Measurements from ENCODE around the gene NCAM2.

NCAM2 gene

DNA sequence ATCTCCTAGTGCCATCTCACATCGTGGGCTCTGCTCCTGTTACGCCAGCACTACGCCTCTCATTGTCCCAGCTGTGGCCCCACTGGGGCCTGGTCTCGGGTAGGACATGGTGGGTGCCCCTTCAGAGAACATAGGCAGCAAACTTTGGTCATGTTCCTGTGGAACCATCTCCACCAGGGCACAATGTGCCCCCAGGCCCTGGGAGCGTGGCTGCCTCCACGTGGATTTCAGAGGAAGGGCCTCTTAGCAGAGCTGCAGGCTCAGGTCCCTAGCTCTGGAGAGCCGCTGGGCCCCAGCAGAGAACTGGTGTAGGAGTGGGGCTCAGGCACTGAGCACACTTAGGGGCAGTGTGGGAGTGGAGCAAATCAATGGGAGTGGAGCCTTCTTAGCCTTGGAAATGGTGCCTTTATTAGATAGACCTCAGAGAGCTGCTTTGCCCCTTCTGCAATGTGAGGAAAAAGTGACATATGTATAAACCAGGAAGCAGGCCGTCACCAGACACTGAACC is 460.0 kb downstream of the NCAM2 start:
- DNase-seq (ENCODE audit: low read depth), result no peak

GRCh38 chr21:21460979-21461378 is 462.8 kb downstream of the NCAM2 start:
- no peak for DNase-seq (ENCODE audit: low read depth)

- DNase-seq (ENCODE audit: low read depth), result no peak
Measured at GRCh38 chr21:21463456-21463855, 465.2 kb downstream of the NCAM2 start.

DNA sequence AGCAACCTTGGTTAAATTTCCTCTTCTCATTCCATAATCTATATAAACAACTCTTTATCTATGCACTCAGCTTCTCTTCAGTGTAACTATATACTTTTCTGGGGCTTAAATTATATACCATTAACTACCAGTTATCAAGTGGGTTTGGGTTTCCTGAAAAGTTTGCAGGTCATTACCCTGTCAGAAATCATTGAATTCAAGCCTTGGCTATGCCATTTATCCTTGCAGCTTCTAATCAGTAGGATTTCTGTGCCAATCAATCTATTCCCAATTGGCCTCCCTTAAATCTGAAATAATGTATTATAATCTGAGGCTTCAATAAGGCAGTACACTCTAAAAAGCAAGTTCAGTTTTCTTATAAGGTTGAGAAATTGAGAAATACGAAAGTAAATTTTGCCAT is 466.5 kb downstream of the NCAM2 start:
- DNase-seq (ENCODE audit: low read depth), result no peak

DNA sequence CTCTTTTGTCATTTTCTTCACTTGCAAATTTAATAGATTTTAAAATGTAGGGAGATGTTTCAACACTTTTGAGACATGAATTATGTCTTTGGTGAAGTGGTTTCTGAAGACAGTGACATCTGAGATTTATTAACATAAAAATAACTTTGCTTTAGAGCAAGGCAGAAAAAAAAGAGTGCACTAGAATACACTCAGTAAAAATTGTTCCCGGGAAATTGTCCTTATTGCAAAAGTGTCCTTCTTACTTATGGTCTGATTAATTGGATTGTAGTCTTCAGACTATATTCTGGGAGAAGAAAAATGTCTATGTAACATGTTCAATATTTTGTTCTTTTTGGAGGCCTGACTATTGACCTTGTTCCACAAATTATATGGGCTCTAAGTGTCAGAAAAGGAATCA is 468.5 kb downstream of the NCAM2 start:
- DNase-seq (ENCODE audit: low read depth), result no peak

DNA sequence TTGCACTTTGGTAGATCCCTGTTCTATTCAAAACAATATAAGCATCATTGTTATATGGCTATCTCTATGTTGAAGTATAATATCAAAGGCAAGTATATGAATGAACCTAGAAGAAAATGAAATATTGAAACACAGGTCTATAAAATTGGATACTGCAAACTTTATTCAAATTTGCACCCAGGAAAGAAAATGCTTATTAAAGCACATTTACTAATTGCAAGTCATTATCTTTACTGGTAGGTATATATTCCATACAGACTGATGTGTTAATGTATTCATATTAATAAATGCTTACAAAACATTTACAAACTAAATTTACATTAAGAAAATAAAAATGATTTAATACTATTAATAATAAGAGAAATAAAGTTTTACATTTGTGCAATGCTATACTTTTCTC is 469.8 kb downstream of the NCAM2 start:
- DNase-seq (ENCODE audit: low read depth), result no peak

DNA sequence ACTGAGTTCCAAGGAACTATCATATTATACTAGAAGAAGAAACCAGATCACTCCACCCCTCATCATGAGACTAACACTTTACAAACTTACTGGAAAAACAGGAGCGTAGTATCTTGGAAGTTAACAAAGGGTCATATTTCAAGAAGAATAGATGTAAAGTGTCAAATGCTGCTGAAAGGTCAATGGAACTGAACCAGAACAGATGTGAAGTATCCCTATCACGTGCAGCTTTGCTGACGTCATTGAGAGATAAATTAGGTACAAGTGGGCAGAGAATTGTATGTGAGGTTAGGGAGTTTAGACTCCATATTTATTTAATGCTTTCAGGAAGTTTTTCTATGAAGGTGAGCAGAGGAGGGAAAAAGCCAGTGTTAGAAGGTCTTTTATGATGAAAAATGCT is 483.0 kb downstream of the NCAM2 start:
- no peak for DNase-seq (ENCODE audit: low read depth)

GRCh38 chr21:21508859-21509258 is 510.6 kb downstream of the NCAM2 start:
- no peak for DNase-seq (ENCODE audit: low read depth)

DNA sequence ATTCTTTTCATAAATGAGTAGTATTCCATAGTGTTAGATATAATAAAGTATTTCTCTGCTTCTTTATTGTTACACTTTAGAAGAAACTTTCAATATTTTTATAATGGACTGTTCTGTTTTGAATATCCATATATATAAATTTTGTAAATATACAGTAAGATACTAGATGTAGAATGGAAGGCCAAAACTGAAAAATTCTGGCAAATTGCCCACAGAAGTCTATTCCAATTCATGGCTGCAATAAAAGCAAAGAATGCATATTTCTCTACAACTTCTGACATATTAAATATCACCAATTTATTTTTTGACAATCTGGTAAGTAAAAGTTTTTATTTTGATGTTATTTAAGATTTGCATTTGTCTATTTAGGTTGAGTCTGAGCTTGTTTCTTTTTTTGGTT is 532.5 kb downstream of the NCAM2 start:
- DNase-seq (ENCODE audit: low read depth), result no peak

GRCh38 chr21:21547368-21547953 is 549.3 kb downstream of the NCAM2 start:
- DNase-seq (ENCODE audit: low read depth), result no peak

DNA sequence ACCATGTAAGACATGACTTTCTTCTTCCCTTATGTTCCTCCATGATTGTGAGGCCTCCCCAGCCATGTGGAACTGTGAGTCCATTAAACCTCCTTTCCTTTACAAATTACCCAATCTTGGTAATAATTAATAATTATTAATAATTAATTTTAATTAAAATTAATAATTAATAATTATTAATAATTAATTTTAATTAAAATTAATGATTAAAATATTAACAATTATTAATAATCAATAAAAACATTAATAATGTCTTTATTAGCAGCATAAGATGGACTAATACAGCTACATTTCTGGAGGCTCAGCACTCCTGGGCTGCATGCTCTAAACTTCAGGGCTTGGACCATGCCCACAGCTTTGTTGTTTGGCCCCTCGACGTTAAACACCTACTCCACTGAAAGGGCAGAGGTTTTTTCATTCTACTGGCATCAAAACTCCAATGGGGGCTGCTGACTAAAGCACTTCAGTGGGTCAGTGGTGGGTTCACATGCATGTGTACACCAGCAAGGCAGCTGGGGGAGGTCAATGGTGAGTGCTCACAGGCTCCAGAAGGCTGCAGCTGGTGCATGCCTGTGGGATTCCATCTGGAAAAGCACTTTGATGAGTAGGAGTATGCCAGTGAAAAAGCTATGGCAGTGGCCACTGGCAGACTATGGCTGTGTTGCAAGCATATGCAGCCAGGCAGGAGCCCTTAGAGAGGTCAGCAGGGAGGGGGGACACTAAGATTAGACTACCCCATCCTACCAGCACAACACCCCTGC is 561.3 kb downstream of the NCAM2 start:
- DNase-seq (ENCODE audit: low read depth), result no peak

Data from GM04503 (cell line).